B cell (primary cell): ENCODE data around the gene SPCS1. TPM values are rescaled to one million over a fixed set of nuclear protein-coding genes. Genes with fewer than 3 reads are reported as not detected.
"Not testable (repeated sequence)": the region's sequence is repeated elsewhere in the genome, so short reads cannot be mapped to it uniquely, and the experiment has no call there.

ENCODE experiments used
- ATAC-seq: fragments of 200-7000 bp; cut with Tn5 transposase; one replicate; pipeline ENCODE4 v1.10.0; 2021; ENCODE audit warnings: low read depth, mild to moderate bottlenecking, moderate number of reproducible peaks, moderate library complexity
- CTCF ChIA-PET: fragments of 350-600 bp; sonication (Branson Sonifier 250); formaldehyde crosslinking; loops from one replicate; lab custom pipeline; 2021; ENCODE audit warnings: antibody characterized with exemption, inconsistent platforms; lab: Charles Lee
- POLR2A ChIA-PET: fragments of 350-600 bp; sonication (Branson Sonifier 250); formaldehyde crosslinking; loops from one replicate; lab custom pipeline; 2021; ENCODE audit warnings: antibody characterized with exemption; lab: Charles Lee
- DNase-seq: peaks from one replicate; pipeline ENCODE4 v3.0.0; 2013
- H2AFZ ChIP-seq: 2 replicates; pipeline ENCODE4 v1.6.1; 2012; ENCODE audit warnings: mild to moderate bottlenecking, low read depth, low read length; ENCODE audit not compliant: insufficient read depth, poor library complexity, severe bottlenecking
- H3K27ac ChIP-seq, 2 donors: 1 replicate in 1 of 2; 2 replicates in 1 of 2; pipeline ENCODE4 v1.5.1; 2012 to 2013; ENCODE audit warnings: low read length in 2 of 2, mild to moderate bottlenecking in 2 of 2, moderate library complexity in 1 of 2
- H3K27me3 ChIP-seq, 4 experiments: fragments of 200-600 bp in 1 of 4; sonication (generic) in 1 of 4; replicated peaks in 1 of 4; 1 replicate in 2 of 4; 2 replicates in 2 of 4; pipeline versions ENCODE4 v1.6.1 to v1.7.0; 2013 to 2016; ENCODE audit warnings: low read length in 3 of 4, mild to moderate bottlenecking in 2 of 4, mixed read lengths in 1 of 4, moderate library complexity in 1 of 4; ENCODE audit not compliant: insufficient read depth in 4 of 4, control insufficient read depth in 3 of 4; ENCODE audit errors: control extremely low read depth in 1 of 4
- H3K36me3 ChIP-seq, 2 experiments: replicated peaks in 1 of 2; 1 replicate in 1 of 2; 2 replicates in 1 of 2; pipeline versions ENCODE4 v1.6.1 to v1.7.1; 2013; ENCODE audit warnings: low read length in 1 of 2; ENCODE audit not compliant: insufficient read depth in 2 of 2, control insufficient read depth in 1 of 2; ENCODE audit errors: control extremely low read depth in 1 of 2, extremely low read depth in 1 of 2
- H3K4me1 ChIP-seq, 2 donors: fragments of 200-600 bp in 1 of 2; sonication (generic) in 1 of 2; 1 replicate in 1 of 2; 2 replicates in 1 of 2; pipeline versions ENCODE4 v1.5.1 to v1.6.1; 2013 to 2017; ENCODE audit warnings: low read length in 2 of 2; ENCODE audit not compliant: control insufficient read depth in 2 of 2, insufficient read depth in 2 of 2
- H3K4me2 ChIP-seq: replicated peaks from 2 replicates; pipeline ENCODE3; 2012; ENCODE audit warnings: mild to moderate bottlenecking, low read depth, low read length; ENCODE audit not compliant: poor library complexity, severe bottlenecking
- H3K4me3 ChIP-seq, 5 experiments: fragments of 200-600 bp in 1 of 5; sonication (generic) in 1 of 5; 1 replicate in 3 of 5; 2 replicates in 2 of 5; pipeline versions ENCODE4 v1.5.1 to v1.7.0; 2011 to 2016; ENCODE audit warnings: low read length in 4 of 5, mild to moderate bottlenecking in 4 of 5, low read depth in 2 of 5, control low read depth in 1 of 5, moderate library complexity in 1 of 5; ENCODE audit not compliant: insufficient read depth in 1 of 5; ENCODE audit errors: control extremely low read depth in 1 of 5, extremely low read depth in 1 of 5
- H3K79me2 ChIP-seq: fragments of 200-600 bp; sonication (generic); one replicate; pipeline ENCODE4 v1.6.0; 2016; ENCODE audit warnings: low read length; ENCODE audit not compliant: control insufficient read depth, insufficient read depth
- H3K9ac ChIP-seq: fragments of 200-600 bp; sonication (generic); 2 replicates; pipeline ENCODE4 v1.6.1; 2017; ENCODE audit warnings: mild to moderate bottlenecking, low read length, moderate library complexity
- H3K9me3 ChIP-seq, 3 donors: one replicate each; pipeline versions ENCODE4 v1.6.1 to v1.7.1; 2013; ENCODE audit warnings: low read length in 2 of 3; ENCODE audit not compliant: control insufficient read depth in 2 of 3, insufficient read depth in 1 of 3; ENCODE audit errors: control extremely low read depth in 1 of 3
- H4K20me1 ChIP-seq: 2 replicates; pipeline ENCODE4 v1.6.0; 2012; ENCODE audit warnings: mild to moderate bottlenecking, low read length; ENCODE audit not compliant: insufficient read depth, control insufficient read depth, poor library complexity, severe bottlenecking
- H3K27ac Mint-ChIP-seq: one replicate; pipeline ENCODE4 v1.8.0; 2021; ENCODE audit warnings: mixed read lengths
- H3K27me3 Mint-ChIP-seq: one replicate; pipeline ENCODE4 v1.8.0; 2021; ENCODE audit warnings: mixed read lengths
- H3K4me1 Mint-ChIP-seq: one replicate; pipeline ENCODE4 v1.8.0; 2021; ENCODE audit warnings: mixed read lengths
- H3K4me3 Mint-ChIP-seq: one replicate; pipeline ENCODE4 v1.8.0; 2021; ENCODE audit warnings: mixed read lengths
- H3K9me3 Mint-ChIP-seq: one replicate; pipeline ENCODE4 v1.8.0; 2022; ENCODE audit warnings: mixed read lengths; ENCODE audit not compliant: insufficient read depth
- EZH2 ChIP-seq: IDR thresholded peaks from 2 replicates; pipeline ENCODE4 v1.6.1; 2012; ENCODE audit warnings: borderline replicate concordance, low read depth, mild to moderate bottlenecking, moderate library complexity, low read length; ENCODE audit not compliant: insufficient read depth, poor library complexity, severe bottlenecking
- WGBS: methylation state at CpG from one replicate; pipeline ENCODE4 v1.1.5; 2013; ENCODE audit warnings: missing lambda C conversion rate; ENCODE audit not compliant: insufficient coverage; 5-methylcytosine and 5-hydroxymethylcytosine counted together
- intact Hi-C: fragments of 100-400 bp; cut with micrococcal nuclease; formaldehyde crosslinking; loops from one replicate; pipeline ENCODE4 v1.10.0; 2022
- polyA plus RNA-seq: library from polyadenylated mRNA; depleted of rRNA; stranded (reverse); fragments of >200 nt; gene quantifications from 2 replicates; pipeline ENCODE4 v1.2.3, GENCODE V29; 2012
- total RNA-seq, 2 donors: library from RNA; stranded (reverse); fragments of 120-200 nt in 1 of 2; gene quantifications; 1 replicate in 1 of 2; 2 replicates in 1 of 2; pipeline versions ENCODE4 v1.2.3 to v1.2.4, GENCODE V29; 2013 to 2022
- TF ChIP-seq, protein P1 (sequence below): fragments of 200-600 bp; IDR thresholded peaks from one replicate; pipeline ENCODE4 v1.8.0; 2022; ENCODE audit warnings: antibody characterized with exemption, mild to moderate bottlenecking

The SPCS1 gene
- total and polyA plus RNA-seq, 2 donors (not counting 1 experiment from before 2014, with no cell fraction given) = 64.5 to 82.2 TPM

DNA sequence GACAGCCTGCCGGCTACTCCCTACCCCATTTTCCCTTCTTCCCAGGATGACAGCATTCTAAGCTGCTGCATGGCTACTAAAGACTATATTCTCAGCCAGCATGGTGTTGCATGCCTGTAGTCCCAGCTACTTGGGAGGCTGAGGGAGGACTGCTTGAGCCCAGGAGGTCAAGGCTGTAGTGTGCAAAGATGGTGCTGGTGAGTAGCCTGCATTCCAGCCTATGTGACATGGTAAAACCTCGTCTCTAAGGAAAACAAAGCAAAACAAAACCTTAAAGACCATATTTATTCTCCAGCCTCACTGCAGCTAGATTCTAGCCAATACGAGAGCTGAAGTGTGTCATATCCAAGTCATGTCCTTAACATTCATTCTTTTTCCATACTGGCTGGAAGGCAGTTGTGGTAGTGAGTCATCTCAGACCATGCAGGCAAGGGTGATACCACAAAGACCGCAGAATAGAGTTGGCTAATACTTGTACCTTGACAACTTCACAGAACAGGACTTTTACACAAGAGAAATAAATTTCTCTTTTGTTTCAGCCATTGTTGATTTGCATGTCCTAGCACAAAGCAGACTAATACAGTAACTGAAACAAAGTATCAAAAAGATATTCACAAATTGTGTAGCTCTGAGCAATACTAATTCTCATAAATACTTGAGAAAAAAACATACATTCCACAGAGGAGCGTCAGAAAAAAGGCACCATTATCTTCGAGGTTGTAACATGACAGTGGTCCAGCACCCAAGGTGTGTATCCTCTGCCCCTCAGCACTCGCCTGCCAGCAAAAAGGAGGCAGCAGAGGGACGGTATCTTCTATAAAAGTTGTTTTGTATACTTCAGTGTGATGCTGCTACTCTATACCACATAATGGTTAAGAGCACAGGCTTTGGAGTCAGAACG, 35.0 kb upstream of the SPCS1 start:
- Mint-ChIP-seq H3K9me3 (no peaks in the 10 kb centered on the region), H3K27ac (no peak overlapping the region), H3K4me3 (no peak overlapping the region), H3K27me3 (no peaks in the 10 kb centered on the region), H3K4me1 (peaks cover 14% of the 10 kb centered on the region)
- no peak overlapping the region for H3K4me3 ChIP-seq
- no peak for ATAC-seq
- H3K4me2 ChIP-seq = no peak overlapping the region
- no peak overlapping the region for H3K9ac ChIP-seq
- peaks cover 22 to 34% of the 10 kb centered on the region in 2 experiments for H3K36me3 ChIP-seq
- intact Hi-C loops = no loop called here
- DNase-seq = no peak
- no peaks in the 10 kb centered on the region for H3K27me3 ChIP-seq
- no peaks in the 10 kb centered on the region for H3K4me1 ChIP-seq
- H3K79me2 ChIP-seq = peaks cover 29% of the 10 kb centered on the region
- no peak overlapping the region for H3K27ac ChIP-seq
- H4K20me1 ChIP-seq = peaks cover 4% of the 10 kb centered on the region
- CTCF ChIA-PET = no interaction called here
- H2AFZ ChIP-seq = no peak overlapping the region
- POLR2A ChIA-PET = no interaction called here
- no peaks in the 10 kb centered on the region for H3K9me3 ChIP-seq
- TF ChIP-seq, protein P1, sequence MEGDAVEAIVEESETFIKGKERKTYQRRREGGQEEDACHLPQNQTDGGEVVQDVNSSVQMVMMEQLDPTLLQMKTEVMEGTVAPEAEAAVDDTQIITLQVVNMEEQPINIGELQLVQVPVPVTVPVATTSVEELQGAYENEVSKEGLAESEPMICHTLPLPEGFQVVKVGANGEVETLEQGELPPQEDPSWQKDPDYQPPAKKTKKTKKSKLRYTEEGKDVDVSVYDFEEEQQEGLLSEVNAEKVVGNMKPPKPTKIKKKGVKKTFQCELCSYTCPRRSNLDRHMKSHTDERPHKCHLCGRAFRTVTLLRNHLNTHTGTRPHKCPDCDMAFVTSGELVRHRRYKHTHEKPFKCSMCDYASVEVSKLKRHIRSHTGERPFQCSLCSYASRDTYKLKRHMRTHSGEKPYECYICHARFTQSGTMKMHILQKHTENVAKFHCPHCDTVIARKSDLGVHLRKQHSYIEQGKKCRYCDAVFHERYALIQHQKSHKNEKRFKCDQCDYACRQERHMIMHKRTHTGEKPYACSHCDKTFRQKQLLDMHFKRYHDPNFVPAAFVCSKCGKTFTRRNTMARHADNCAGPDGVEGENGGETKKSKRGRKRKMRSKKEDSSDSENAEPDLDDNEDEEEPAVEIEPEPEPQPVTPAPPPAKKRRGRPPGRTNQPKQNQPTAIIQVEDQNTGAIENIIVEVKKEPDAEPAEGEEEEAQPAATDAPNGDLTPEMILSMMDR = no peak
- no peak for TF ChIP-seq EZH2
- 80% methylated on average over 2 of the region's 9 CpGs for WGBS

- no peak overlapping the region for H3K4me3 ChIP-seq
- no peaks in the 10 kb centered on the region for H3K4me1 ChIP-seq
- H3K9me3 Mint-ChIP-seq = no peaks in the 10 kb centered on the region
- no peak overlapping the region for H3K27ac ChIP-seq
- H3K36me3 ChIP-seq = peaks cover 22 to 36% of the 10 kb centered on the region in 2 experiments
- H4K20me1 ChIP-seq = peaks cover 4% of the 10 kb centered on the region
- no peak for DNase-seq
- H3K27me3 ChIP-seq = no peaks in the 10 kb centered on the region
- intact Hi-C loops = no loop called here
- H3K9ac ChIP-seq = no peak overlapping the region
- H3K4me1 Mint-ChIP-seq = peaks cover 14% of the 10 kb centered on the region
- H3K4me2 ChIP-seq = no peak overlapping the region
- no peak for TF ChIP-seq EZH2
- TF ChIP-seq, protein P1 = no peak
- H3K4me3 Mint-ChIP-seq = no peak overlapping the region
- H3K79me2 ChIP-seq = peaks cover 33% of the 10 kb centered on the region
- ChIA-PET POLR2A (no interaction called here), CTCF (no interaction called here)
- no peaks in the 10 kb centered on the region for H3K9me3 ChIP-seq
- 75% methylated on average over 1 of the region's 1 CpG for WGBS
- no peak overlapping the region for H3K27ac Mint-ChIP-seq
- no peak for ATAC-seq
- no peaks in the 10 kb centered on the region for H3K27me3 Mint-ChIP-seq
- H2AFZ ChIP-seq = no peak overlapping the region
Measured at GRCh38 chr3:52671676-52672075, 34.2 kb upstream of the SPCS1 start.

DNA sequence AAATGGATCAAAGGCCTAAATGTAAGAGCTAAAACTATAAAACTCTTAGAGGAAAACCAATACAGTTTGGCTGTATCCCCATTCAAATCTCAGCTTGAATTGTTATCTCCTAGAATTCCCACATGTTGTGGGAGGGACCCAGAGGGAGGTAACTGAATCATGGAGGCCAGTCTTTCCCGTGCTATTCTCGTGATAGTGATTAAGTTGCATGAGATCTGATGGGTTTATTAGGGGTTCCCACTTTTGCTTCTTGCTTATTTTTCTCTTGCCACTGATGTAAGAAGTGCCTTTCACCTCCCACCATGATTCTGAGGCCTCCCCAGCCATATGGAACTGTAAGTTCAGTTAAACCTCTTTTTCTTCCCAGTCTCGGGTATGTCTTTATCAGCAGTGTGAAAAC, 29.7 kb upstream of the SPCS1 start:
- H3K4me3 ChIP-seq, H2AFZ ChIP-seq, H3K27ac Mint-ChIP-seq, H3K4me1 Mint-ChIP-seq, ATAC-seq, POLR2A ChIA-PET, H3K9ac ChIP-seq, H3K4me2 ChIP-seq, H3K4me3 Mint-ChIP-seq, H3K27me3 ChIP-seq, intact Hi-C loops, CTCF ChIA-PET, DNase-seq, H3K9me3 ChIP-seq, H3K27me3 Mint-ChIP-seq, H3K27ac ChIP-seq, H3K9me3 Mint-ChIP-seq, H3K4me1 ChIP-seq: not testable (repeated sequence)
- Histone ChIP-seq H3K79me2 (peaks cover 63% of the 10 kb centered on the region), H4K20me1 (peaks cover 17% of the 10 kb centered on the region), H3K36me3 (peaks cover 13 to 66% of the 10 kb centered on the region in 2 experiments)
- WGBS = no CpG with 5 or more reads among the region's 3 CpGs
